ENCODE data around the gene BMP8A. TPM values are rescaled to one million over a fixed set of nuclear protein-coding genes. Genes with fewer than 3 reads are reported as not detected.
"Not testable (repeated sequence)": the region's sequence is repeated elsewhere in the genome, so short reads cannot be mapped to it uniquely, and the experiment has no call there.

The BMP8A gene
- total RNA-seq: 0.29 TPM
- long read RNA-seq, partial matches to known transcripts: 0 of 2 reads
- long read RNA-seq, other reads (novel, unspliced or antisense): 1 of 2 reads

- Histone ChIP-seq H3K27me3 (peaks cover 19% of the 10 kb centered on the region), H3K9me3 (no peaks in the 10 kb centered on the region), H3K27ac (no peak within 1 kb of the TSS), H3K4me3 (peak within 1 kb of the TSS; percentile 51), H3K4me1 (peaks cover 6% of the 10 kb centered on the region), H3K36me3 (peaks cover 17% of the 10 kb centered on the region)
- TF ChIP-seq CTCF (IDR thresholded peaks at IDR 0.05): no peak
- intact Hi-C loops (cut with DNase I): no loop called here
- peak; percentile 87 for ATAC-seq
- peak; percentile 85 for DNase-seq
These were observed at the start of gene BMP8A for GRCh38 chr1:39491146-39491921. Gene BMP8A, plus strand, starts transcription at chr1:39491636. Its CDS starts 356 bp downstream, at chr1:39491992.

GRCh38 chr1:39441797-39442196 is 49.6 kb upstream of the BMP8A start:
- TF ChIP-seq CTCF (IDR thresholded peaks at IDR 0.05): no peak
- Histone ChIP-seq H3K36me3 (peaks cover 98% of the 10 kb centered on the region), H3K4me3 (no peak overlapping the region), H3K27me3 (no peaks in the 10 kb centered on the region), H3K27ac (no peak overlapping the region), H3K4me1 (no peaks in the 10 kb centered on the region), H3K9me3 (no peaks in the 10 kb centered on the region)
- DNase-seq: no peak
- intact Hi-C loops (cut with DNase I): loop anchor here (10.0 kb wide), 1 partner anchor 117 kb away; no protein-coding TSS in a partner anchor
- no peak for ATAC-seq

- Histone ChIP-seq H3K27me3 (no peaks in the 10 kb centered on the region), H3K36me3 (peaks cover 98% of the 10 kb centered on the region)
- intact Hi-C loops (cut with DNase I): loop anchor here (10.0 kb wide), 1 partner anchor 121 kb away; no protein-coding TSS in a partner anchor
These were observed 45.9 kb upstream of the BMP8A start for GRCh38 chr1:39445573-39445972.

GRCh38 chr1:39446986-39447567 is 44.4 kb upstream of the BMP8A start:
- Histone ChIP-seq H3K27ac (no peak overlapping the region), H3K4me1 (no peaks in the 10 kb centered on the region), H3K27me3 (no peaks in the 10 kb centered on the region), H3K9me3 (no peaks in the 10 kb centered on the region), H3K36me3 (peaks cover 98% of the 10 kb centered on the region), H3K4me3 (no peak overlapping the region)
- intact Hi-C loops (cut with DNase I): loop anchor here (10.0 kb wide), 1 partner anchor 122 kb away; no protein-coding TSS in a partner anchor
- ATAC-seq (no peak), DNase-seq (no peak)
- no peak for TF ChIP-seq CTCF (IDR thresholded peaks at IDR 0.05)

More at GRCh38 chr1:39445573-39445972, 45.9 kb upstream of the BMP8A start:
- Histone ChIP-seq H3K4me1 (no peaks in the 10 kb centered on the region), H3K27ac (no peak overlapping the region), H3K4me3 (no peak overlapping the region), H3K9me3 (no peaks in the 10 kb centered on the region)
- TF ChIP-seq CTCF (IDR thresholded peaks at IDR 0.05): no peak
- DNase-seq (no peak), ATAC-seq (no peak)

GRCh38 chr1:39450041-39450440 is 41.4 kb upstream of the BMP8A start:
- H3K4me3 ChIP-seq; H3K27me3 ChIP-seq; H3K27ac ChIP-seq; ATAC-seq; H3K9me3 ChIP-seq; H3K4me1 ChIP-seq; intact Hi-C loops (cut with DNase I); DNase-seq: not testable (repeated sequence)
- H3K36me3 ChIP-seq: peaks cover 98% of the 10 kb centered on the region
